Measurements from ENCODE around the gene PAPPA2. TPM values are rescaled to one million over a fixed set of nuclear protein-coding genes. Genes with fewer than 3 reads are reported as not detected.

Gene PAPPA2
- total RNA-seq, 4 donors from 2014 or later = under 0.01 to 3.1 (median 0.45) TPM

DNA sequence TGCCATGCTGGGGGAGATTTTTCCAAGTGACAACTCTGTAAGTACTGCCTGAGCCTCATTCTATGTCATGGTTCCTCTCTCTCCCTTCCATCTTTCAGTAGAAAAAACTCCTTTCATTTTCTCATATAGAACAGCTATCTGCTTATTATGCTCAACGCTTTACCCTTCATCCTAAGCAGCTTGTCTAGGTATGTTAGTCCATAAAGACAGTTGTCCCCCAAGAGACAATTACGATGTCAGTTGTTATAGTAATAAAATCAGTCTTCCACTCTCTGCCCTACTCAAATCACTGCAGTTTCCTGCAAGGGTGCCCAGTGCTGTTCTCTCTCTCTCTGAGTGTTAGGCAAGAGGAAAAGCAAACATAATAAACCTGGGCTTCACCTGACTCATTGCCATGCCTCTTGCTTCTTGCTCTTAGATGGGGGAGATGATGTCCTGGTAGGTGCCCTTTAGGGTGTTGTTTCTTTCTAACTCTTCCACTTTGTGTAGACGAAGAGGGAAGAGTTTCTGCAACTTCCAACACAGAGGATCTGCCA, 59.4 kb downstream of the PAPPA2 start:
- 74% methylated on average over 3 of the region's 3 CpGs for WGBS
- TF ChIP-seq EP300 (IDR thresholded peaks at IDR 0.05) = no peak
- no peak for TF ChIP-seq CTCF (IDR thresholded peaks at IDR 0.05)
- TF ChIP-seq POLR2A (IDR thresholded peaks at IDR 0.05; ENCODE audit: low read depth) = no peak
- no peak for TF ChIP-seq POLR2AphosphoS5 (IDR thresholded peaks at IDR 0.05)
- H3K4me1 ChIP-seq = no peaks in the 10 kb centered on the region
- no peaks in the 10 kb centered on the region for H3K36me3 ChIP-seq
- no peak overlapping the region for H3K4me3 ChIP-seq
- intact Hi-C loops (cut with DNase I) = no loop called here
- no peaks in the 10 kb centered on the region for H3K9me3 ChIP-seq
- DNase-seq (ENCODE audit: extremely low spot score) = peak; percentile 88
- no peak overlapping the region for H3K27ac ChIP-seq (replicated peaks in 1 of 4)
- H3K27me3 ChIP-seq = peaks cover 0 to 4% (median 0%) of the 10 kb centered on the region in 4 donors

DNA sequence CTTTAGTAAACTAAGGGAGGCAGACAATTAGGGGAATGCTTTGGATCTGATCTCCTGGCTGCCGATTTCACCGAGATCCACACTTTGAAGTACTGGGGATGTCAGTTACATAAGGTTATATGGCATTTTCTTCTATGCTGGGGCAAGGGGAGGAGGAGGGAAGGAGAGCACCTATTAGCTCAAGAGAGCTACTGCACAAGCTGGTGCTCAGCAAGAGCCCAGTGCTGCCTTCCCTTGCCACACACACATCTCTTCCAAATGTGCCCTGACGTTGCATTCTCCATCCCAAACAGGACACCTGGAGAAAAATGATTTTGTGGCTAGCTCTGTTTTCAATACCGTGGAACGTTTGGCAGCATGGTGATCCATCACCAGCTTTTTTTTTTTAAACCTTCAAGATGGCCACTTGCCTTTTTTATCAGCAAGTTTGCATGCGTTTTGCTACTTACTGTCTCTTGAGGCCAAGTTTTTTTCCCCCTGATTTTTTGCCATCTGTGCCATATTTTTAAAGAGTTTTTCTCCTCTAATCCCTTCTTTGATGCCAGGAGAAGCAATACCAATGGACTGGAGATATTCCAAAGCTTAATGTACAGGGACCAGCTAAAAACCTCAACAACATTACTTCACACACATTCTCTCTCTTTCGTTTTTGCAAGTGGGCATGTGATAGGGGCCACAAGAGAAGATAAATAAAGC, 66.6 kb downstream of the PAPPA2 start:
- no peak for TF ChIP-seq POLR2A (IDR thresholded peaks at IDR 0.05; ENCODE audit: low read depth)
- no peaks in the 10 kb centered on the region for H3K9me3 ChIP-seq
- no peak overlapping the region for H3K4me3 ChIP-seq
- no peaks in the 10 kb centered on the region for H3K4me1 ChIP-seq
- WGBS = 55% methylated on average over 7 of the region's 7 CpGs
- peaks cover 0 to 4% (median 0%) of the 10 kb centered on the region in 4 donors for H3K27me3 ChIP-seq
- no peaks in the 10 kb centered on the region for H3K36me3 ChIP-seq
- no peak overlapping the region for H3K27ac ChIP-seq (replicated peaks in 1 of 4)
- peak; percentile 57 for DNase-seq (ENCODE audit: extremely low spot score)
- intact Hi-C loops (cut with DNase I) = no loop called here

- Histone ChIP-seq H3K4me3 (no peak overlapping the region), H3K9me3 (no peaks in the 10 kb centered on the region), H3K27ac (replicated peaks in 1 of 4) (no peak overlapping the region), H3K27me3 (peaks cover 0 to 4% (median 0%) of the 10 kb centered on the region in 4 donors), H3K36me3 (no peaks in the 10 kb centered on the region), H3K4me1 (no peaks in the 10 kb centered on the region)
- intact Hi-C loops (cut with DNase I) = no loop called here
- no peak for TF ChIP-seq POLR2A (IDR thresholded peaks at IDR 0.05; ENCODE audit: low read depth)
- TF ChIP-seq EP300 (IDR thresholded peaks at IDR 0.05) = no peak
- DNase-seq (ENCODE audit: extremely low spot score) = peak; percentile 60
- 80% methylated on average over 2 of the region's 2 CpGs for WGBS
These were observed 68.1 kb downstream of the PAPPA2 start for GRCh38 chr1:176531036-176531435.

- Histone ChIP-seq H3K4me3 (no peak overlapping the region), H3K27ac (replicated peaks in 1 of 4) (no peak overlapping the region), H3K4me1 (no peaks in the 10 kb centered on the region), H3K36me3 (no peaks in the 10 kb centered on the region), H3K27me3 (no peaks in the 10 kb centered on the region), H3K9me3 (no peaks in the 10 kb centered on the region)
- DNase-seq (ENCODE audit: extremely low spot score) = no peak
- WGBS = 64% methylated on average over 16 of the region's 16 CpGs
- intact Hi-C loops (cut with DNase I) = no loop called here
- TF ChIP-seq EP300 (IDR thresholded peaks at IDR 0.05) (no peak), POLR2AphosphoS5 (IDR thresholded peaks at IDR 0.05) (no peak), POLR2A (IDR thresholded peaks at IDR 0.05; ENCODE audit: low read depth) (no peak), CTCF (IDR thresholded peaks at IDR 0.05) (no peak)
These were observed 69.2 kb downstream of the PAPPA2 start for GRCh38 chr1:176531921-176532897.

GRCh38 chr1:176533020-176533419, 70.0 kb downstream of the PAPPA2 start:
- Histone ChIP-seq H3K9me3 (no peaks in the 10 kb centered on the region), H3K4me3 (no peak overlapping the region), H3K4me1 (no peaks in the 10 kb centered on the region), H3K27ac (replicated peaks in 1 of 4) (no peak overlapping the region), H3K36me3 (no peaks in the 10 kb centered on the region), H3K27me3 (no peaks in the 10 kb centered on the region)
- DNase-seq (ENCODE audit: extremely low spot score) = no peak
- WGBS = 96% methylated on average over 1 of the region's 1 CpG
- intact Hi-C loops (cut with DNase I) = no loop called here
- TF ChIP-seq POLR2A (IDR thresholded peaks at IDR 0.05; ENCODE audit: low read depth) (no peak), EP300 (IDR thresholded peaks at IDR 0.05) (no peak), CTCF (IDR thresholded peaks at IDR 0.05) (no peak), POLR2AphosphoS5 (IDR thresholded peaks at IDR 0.05) (no peak)

All from esophagus muscularis mucosa (tissue), 4 donors.